K562 treated with DMSO at 1 percent for 12 hours (cell line): ENCODE results near the gene EXOSC3. TPM values are rescaled to one million over a fixed set of nuclear protein-coding genes. Genes with fewer than 3 reads are reported as not detected.

Source experiments
- total RNA-seq: library from RNA; unstranded; fragments of 300-600 nt; gene quantifications from 2 replicates; pipeline ENCODE4 v1.2.3, GENCODE V29; 2022; ENCODE audit not compliant: insufficient read depth

Gene EXOSC3
- total RNA-seq: 37.1 and 48.1 TPM in 2 replicates

DNA sequence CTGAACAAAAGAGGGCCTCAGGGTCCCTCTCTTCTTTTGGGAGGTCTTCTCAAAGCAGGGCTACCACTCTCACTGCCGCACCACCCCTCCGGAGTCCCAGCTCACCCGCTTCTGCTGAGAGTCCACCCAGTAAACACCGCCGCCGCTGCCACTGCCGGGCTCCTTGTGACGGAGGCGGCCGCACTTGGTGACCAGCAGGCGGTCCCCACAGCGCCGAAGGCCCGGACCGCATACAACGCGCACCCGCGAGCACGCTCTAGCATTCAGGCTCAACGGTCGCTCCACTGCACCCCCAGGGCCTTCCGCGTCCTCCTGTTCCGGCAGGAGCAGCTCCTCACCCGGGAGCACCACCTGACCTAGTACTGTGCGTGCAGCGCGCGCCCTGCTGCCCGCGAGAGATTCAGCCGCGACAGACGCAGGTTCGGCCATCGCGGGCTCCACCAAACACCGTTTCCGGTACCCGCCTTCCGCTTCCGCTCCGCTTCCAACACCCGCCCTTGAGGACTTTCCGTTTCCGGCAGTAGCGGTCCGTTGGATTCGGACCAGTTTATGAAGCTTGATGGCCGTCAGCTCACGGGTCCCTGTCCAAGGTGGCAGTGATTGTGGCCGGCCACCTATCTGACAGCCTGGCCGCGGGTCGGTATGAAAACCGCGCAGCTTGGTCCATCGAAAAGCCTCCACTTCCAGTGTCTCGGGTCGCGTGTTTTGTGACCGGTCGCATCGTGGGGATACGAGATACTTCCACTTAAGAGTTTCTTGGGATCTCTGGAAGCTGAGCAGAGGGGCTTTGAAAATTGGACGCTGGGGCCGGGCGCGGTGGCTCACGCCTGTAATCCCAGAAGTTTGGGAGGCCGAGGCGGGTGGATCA lies at the start of gene EXOSC3:
Gene EXOSC3, minus strand, starts transcription at position 449 of the 868 bp plus-strand sequence. Its CDS starts 20 bp downstream, at position 429.

DNA sequence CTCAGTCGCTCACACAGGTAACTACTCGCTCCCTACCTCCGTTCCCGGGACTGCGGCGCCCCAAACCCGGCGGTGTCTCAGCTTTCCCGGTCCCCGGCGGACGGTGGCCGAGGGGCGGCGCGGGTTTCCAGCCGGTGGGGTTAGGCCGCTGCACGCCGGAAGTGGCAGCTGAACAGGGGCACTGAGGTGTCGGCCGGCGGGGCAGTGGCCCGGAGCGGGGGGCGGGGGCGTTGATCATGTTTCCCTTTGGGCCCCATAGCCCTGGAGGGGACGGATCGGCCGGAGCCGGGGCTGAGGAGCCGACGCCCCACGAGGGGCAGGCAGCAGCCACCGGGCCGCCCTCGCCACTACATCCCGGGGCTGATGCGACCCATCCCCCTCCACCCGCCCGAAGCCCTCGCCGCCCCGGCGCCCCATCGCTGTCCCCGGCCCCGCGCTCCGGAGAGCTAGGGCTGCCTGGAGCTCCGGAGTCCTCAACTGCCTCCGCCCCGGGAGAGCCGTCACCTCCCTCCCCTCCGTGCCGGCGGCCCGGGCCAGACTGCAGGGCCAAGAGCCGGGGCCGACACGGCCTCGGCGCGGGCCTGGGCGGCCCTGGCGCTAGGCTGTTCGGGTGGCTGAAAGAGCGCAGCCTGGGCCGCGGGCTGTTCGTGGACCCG lies 15.9 kb upstream of the EXOSC3 start, which contains the start of gene DCAF10:
Gene DCAF10, plus strand, starts transcription at position 167 of the 656 bp plus-strand sequence. Its CDS starts 70 bp downstream, at position 237.

DNA sequence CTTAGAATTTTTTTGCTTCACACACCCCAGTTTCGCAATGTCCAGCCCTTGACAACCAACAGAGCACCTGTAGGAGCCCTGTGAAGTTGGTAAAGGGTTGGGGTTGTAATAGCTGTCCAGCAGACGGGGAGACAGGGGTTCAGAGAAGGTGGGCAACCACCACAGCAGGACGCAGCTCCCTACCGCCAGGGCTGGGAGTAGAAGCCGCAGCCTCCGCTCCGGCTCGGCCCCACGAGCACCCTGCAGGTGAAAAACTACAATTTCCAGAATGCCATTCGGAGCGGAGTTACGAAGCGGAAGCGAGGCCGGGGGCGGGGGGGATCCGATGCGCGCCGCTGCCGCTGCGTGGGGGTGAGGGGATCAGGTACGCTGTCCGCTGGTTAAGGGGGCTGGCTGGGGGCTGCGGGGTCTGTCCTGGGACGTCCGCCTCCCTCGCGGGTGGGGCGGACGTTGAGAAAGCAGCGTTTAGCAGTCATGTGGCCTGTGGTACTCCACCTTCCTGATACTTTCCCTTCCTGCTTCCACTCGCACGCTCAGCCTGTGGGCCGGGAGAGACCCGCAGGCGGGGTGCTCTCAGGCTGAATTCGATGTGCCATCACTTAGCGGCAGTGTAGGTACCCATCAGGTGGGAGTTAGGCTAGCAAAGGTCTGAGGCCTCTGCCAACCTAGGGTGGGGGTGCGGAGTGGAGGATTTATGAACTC lies 31.2 kb downstream of the EXOSC3 start, which contains the start of gene TRMT10B:
Gene TRMT10B, plus strand, starts transcription at position 317 of the 702 bp plus-strand sequence. CDS start 8,127 bp downstream, outside the sequence.

Other genes starting within 250 kb of the EXOSC3 start
- 6.6 and 10.7 TPM in 2 replicates for gene FBXO10, start 208.7 kb downstream of the EXOSC3 start, total RNA-seq
- 123 and 137 TPM in 2 replicates for gene TOMM5, start 192.5 kb downstream of the EXOSC3 start, total RNA-seq
- not detected in 2 replicates for gene FRMPD1, start 134.1 kb downstream of the EXOSC3 start, total RNA-seq
- gene TRMT10B, start 31.3 kb downstream of the EXOSC3 start, total RNA-seq: 2.6 and 7.6 TPM in 2 replicates
- 8.5 and 25.1 TPM in 2 replicates for gene DCAF10, start 15.7 kb upstream of the EXOSC3 start, total RNA-seq
- gene SLC25A51, start 119.1 kb upstream of the EXOSC3 start, total RNA-seq: 9.7 and 29.8 TPM in 2 replicates